Spleen (tissue), 11 donors: ENCODE data around the gene TBXAS1. TPM values are rescaled to one million over a fixed set of nuclear protein-coding genes. Genes with fewer than 3 reads are reported as not detected.
A peak's percentile ranks its signal among the peaks of the same experiment; 100 is the strongest.

Experiments used
- DNase-seq: peaks from one replicate; pipeline ENCODE4 v3.0.0-alpha.2; 2020
- H3K27ac ChIP-seq, 8 donors: fragments of 200-600 bp; sonication (generic) in 7 of 8; 1 replicate in 4 of 8; 2 replicates in 4 of 8; pipeline versions ENCODE4 v1.5.0 to v1.8.0; 2016 to 2021; ENCODE audit warnings: inconsistent platforms in 4 of 8, mild to moderate bottlenecking in 4 of 8, moderate library complexity in 1 of 8
- H3K27me3 ChIP-seq, 7 donors: fragments of 200-600 bp; sonication (generic) in 6 of 7; replicated peaks in 1 of 7; 1 replicate in 4 of 7; 2 replicates in 3 of 7; pipeline versions ENCODE4 v1.5.0 to v1.8.0; 2016 to 2021; ENCODE audit warnings: inconsistent platforms in 3 of 7, mild to moderate bottlenecking in 1 of 7
- H3K36me3 ChIP-seq, 6 donors: fragments of 200-600 bp; sonication (generic) in 5 of 6; 1 replicate in 4 of 6; 2 replicates in 2 of 6; pipeline versions ENCODE4 v1.5.0 to v1.8.0; 2016 to 2021; ENCODE audit warnings: inconsistent platforms in 2 of 6
- H3K4me1 ChIP-seq, 6 donors: fragments of 200-600 bp; sonication (generic) in 5 of 6; 1 replicate in 3 of 6; 2 replicates in 3 of 6; pipeline versions ENCODE4 v1.5.0 to v1.8.0; 2016 to 2021; ENCODE audit warnings: inconsistent platforms in 3 of 6
- H3K4me3 ChIP-seq, 8 donors: fragments of 200-600 bp; sonication (generic) in 7 of 8; 1 replicate in 4 of 8; 2 replicates in 4 of 8; pipeline versions ENCODE4 v1.5.0 to v1.8.0; 2016 to 2021; ENCODE audit warnings: inconsistent platforms in 4 of 8, mild to moderate bottlenecking in 4 of 8, moderate library complexity in 2 of 8
- H3K9me3 ChIP-seq, 8 donors: fragments of 200-600 bp; sonication (generic) in 7 of 8; 1 replicate in 4 of 8; 2 replicates in 4 of 8; pipeline versions ENCODE4 v1.5.0 to v1.8.0; 2016 to 2021; ENCODE audit warnings: inconsistent platforms in 4 of 8
- POLR2A ChIP-seq, 3 donors: fragments of 450-650 bp; IDR thresholded peaks; one replicate each; pipeline ENCODE4 v1.5.1; 2017; ENCODE audit warnings: antibody characterized with exemption in 3 of 3, mild to moderate bottlenecking in 1 of 3
- POLR2AphosphoS5 ChIP-seq, 3 donors: sonication (generic); formaldehyde crosslinking; IDR thresholded peaks; one replicate each; pipeline ENCODE4 v1.5.1; 2017; ENCODE audit warnings: antibody characterized with exemption in 3 of 3
- WGBS, 5 donors: extraction: QIAGEN DNeasy Blood & Tissue Kit in 3 of 5; methylation state at CpG; one replicate each; pipeline versions ENCODE4 v1.1.5 to v1.1.7; 2013 to 2018; 5-methylcytosine and 5-hydroxymethylcytosine counted together
- intact Hi-C: fragments of 100-400 bp; cut with DNase I; formaldehyde crosslinking; loops from one replicate; pipeline ENCODE4 v1.15.0; 2023; ENCODE audit warnings: low total_unique reads
- polyA plus RNA-seq, 3 donors: library from polyadenylated mRNA; stranded (reverse); fragments of 200-250 nt; gene quantifications; one replicate each; pipeline ENCODE4 v1.2.1, GENCODE V29; 2013
- total RNA-seq, 7 donors: library from RNA; depleted of rRNA in 3 of 7; stranded (reverse); fragments of >200 nt in 3 of 7; fragmentation: NEBNext Ultra II Directional in 4 of 7; extraction: Animal tissue kit (Norgen Biotek cat#: 25700) in 4 of 7; gene quantifications; one replicate each; pipeline versions ENCODE4 v1.1.0 to v1.2.1, GENCODE V29; 2016 to 2021
- TF ChIP-seq, protein P1 (sequence below), 11 experiments: fragments of 200-600 bp in 7 of 11; fragments of 450-650 bp in 4 of 11; sonication (generic) in 4 of 11; IDR thresholded peaks in 8 of 11; conservative IDR thresholded peaks in 3 of 11; 1 replicate in 7 of 11; 2 replicates in 4 of 11; pipeline versions ENCODE4 v1.4.0 to v1.8.0; 2016 to 2021; ENCODE audit warnings: antibody characterized with exemption in 11 of 11, inconsistent platforms in 4 of 11, mild to moderate bottlenecking in 1 of 11
- donor health status: healthy with polysubstance abuse.
- donor health status: DM: no; HTN: no; CAD: no; lungs with moderate emphysema.
- donor health status: DM: no; HTN: no; CAD: no.
- donor health status: Bipolar disorder and iron deficiency.
- donor health status: healthy.
- donor health status: DM: no; HTN: no; CAD: no.
- donor health status: DM: yes; HTN: yes; CAD: no.

The TBXAS1 gene
- total and polyA plus RNA-seq, 10 donors: 19.8 to 287 (median 147) TPM

DNA sequence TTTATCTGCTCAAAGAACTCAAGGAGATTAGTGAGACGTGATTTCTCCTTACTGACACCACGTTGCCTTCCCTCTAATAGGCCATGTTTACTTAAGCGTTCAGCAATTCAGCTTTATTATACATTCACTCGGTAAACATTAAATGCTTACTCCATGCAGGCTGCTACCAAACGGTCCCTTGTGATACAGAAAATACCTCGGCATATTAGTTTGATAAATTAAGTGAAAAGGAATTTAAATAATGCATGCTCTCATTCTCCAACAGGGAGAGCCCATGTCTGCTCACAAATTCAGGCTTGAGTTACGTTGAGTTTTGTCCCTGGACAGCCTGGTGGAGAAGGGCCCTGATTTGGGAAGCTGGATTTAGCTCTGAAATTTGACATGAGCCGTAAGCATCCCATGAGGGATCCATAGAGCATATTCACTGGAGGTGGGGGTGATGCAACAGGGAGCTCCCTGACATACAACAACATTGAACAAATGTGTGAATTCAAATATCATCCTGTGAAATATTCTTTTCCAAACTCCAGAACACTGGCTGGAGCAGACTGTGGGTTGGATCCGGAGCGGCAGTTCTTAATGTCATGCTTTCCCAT, 86.3 kb downstream of the TBXAS1 start:
- no peaks in the 10 kb centered on the region for H3K9me3 ChIP-seq
- WGBS, 5 donors: 87 to 94% (median 92%) methylated on average over 10 of the region's 10 CpGs
- DNase-seq: no peak
- H3K27ac ChIP-seq: peak overlapping the region in 3 of 8 donors; percentile 70 to 80 (median 75)
- intact Hi-C loops: no loop called here
- no peaks in the 10 kb centered on the region for H3K27me3 ChIP-seq
- no peak overlapping the region for H3K4me3 ChIP-seq
- H3K4me1 ChIP-seq: peaks cover 5 to 35% (median 17%) of the 10 kb centered on the region in 6 donors
- TF ChIP-seq POLR2AphosphoS5 (IDR thresholded peaks at IDR 0.05) (no peak), POLR2A (IDR thresholded peaks at IDR 0.05) (no peak)
- TF ChIP-seq, protein P1, sequence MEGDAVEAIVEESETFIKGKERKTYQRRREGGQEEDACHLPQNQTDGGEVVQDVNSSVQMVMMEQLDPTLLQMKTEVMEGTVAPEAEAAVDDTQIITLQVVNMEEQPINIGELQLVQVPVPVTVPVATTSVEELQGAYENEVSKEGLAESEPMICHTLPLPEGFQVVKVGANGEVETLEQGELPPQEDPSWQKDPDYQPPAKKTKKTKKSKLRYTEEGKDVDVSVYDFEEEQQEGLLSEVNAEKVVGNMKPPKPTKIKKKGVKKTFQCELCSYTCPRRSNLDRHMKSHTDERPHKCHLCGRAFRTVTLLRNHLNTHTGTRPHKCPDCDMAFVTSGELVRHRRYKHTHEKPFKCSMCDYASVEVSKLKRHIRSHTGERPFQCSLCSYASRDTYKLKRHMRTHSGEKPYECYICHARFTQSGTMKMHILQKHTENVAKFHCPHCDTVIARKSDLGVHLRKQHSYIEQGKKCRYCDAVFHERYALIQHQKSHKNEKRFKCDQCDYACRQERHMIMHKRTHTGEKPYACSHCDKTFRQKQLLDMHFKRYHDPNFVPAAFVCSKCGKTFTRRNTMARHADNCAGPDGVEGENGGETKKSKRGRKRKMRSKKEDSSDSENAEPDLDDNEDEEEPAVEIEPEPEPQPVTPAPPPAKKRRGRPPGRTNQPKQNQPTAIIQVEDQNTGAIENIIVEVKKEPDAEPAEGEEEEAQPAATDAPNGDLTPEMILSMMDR (IDR thresholded peaks at IDR 0.05 in 8 of 11, conservative IDR thresholded peaks at IDR 0.05 in 3 of 11): no peak
- H3K36me3 ChIP-seq: peaks cover 0 to 98% (median 2%) of the 10 kb centered on the region in 6 donors

DNA sequence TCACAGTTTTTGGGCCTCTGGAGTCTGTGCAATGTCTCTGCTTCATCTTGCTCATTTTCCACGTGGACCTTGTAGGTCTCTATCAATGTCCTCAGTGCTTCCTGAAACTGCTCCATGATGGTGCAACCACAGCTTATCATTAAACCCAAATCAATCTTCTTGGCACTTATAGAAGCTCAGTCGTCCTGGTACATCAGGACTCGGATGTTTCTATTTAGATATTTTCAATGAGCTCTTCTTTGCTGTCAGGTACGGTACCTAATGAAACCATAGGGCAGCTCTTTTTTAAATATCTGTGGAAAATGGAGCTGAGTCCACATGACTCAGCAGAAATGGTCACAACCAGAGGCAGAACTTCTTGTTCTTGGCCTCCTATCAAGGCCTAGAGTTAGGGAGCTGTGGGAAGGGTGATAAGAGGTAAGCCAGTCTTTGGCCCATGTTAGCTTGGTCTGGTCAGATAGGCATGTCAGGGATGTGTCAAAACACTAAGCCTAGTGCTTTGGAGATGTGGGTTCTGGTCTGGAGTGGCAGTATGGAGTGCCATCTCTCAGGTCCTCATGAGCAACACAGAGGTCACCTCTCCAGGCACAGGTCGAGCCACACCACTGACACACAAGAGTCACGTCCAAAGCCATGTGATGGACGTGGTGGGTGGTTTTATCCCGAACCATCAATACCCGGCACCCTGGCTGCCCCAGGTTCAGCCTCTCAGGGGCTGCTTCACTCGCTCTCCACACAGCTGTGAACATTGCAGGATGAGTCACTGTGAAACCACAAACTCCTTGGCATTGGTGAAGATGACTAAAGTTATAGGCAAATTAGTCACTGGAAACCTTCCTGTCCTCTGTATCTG, 87.0 kb downstream of the TBXAS1 start:
- Histone ChIP-seq H3K4me1 (peaks cover 5 to 35% (median 17%) of the 10 kb centered on the region in 6 donors), H3K27me3 (no peaks in the 10 kb centered on the region), H3K36me3 (peaks cover 0 to 98% (median 2%) of the 10 kb centered on the region in 6 donors), H3K4me3 (peak overlapping the region in 1 of 8 donors; percentile 28), H3K9me3 (no peaks in the 10 kb centered on the region), H3K27ac (peak overlapping the region in 6 of 8 donors; percentile 6 to 80 (median 66))
- WGBS, 5 donors: 61 to 73% (median 64%) methylated on average over 10 of the region's 10 CpGs
- TF ChIP-seq, protein P1 (IDR thresholded peaks at IDR 0.05 in 8 of 11, conservative IDR thresholded peaks at IDR 0.05 in 3 of 11): no peak
- TF ChIP-seq POLR2AphosphoS5 (IDR thresholded peaks at IDR 0.05): peak; percentile 16 to 48 (median 47)
- no peak for TF ChIP-seq POLR2A (IDR thresholded peaks at IDR 0.05)
- intact Hi-C loops: no loop called here
- no peak for DNase-seq

DNA sequence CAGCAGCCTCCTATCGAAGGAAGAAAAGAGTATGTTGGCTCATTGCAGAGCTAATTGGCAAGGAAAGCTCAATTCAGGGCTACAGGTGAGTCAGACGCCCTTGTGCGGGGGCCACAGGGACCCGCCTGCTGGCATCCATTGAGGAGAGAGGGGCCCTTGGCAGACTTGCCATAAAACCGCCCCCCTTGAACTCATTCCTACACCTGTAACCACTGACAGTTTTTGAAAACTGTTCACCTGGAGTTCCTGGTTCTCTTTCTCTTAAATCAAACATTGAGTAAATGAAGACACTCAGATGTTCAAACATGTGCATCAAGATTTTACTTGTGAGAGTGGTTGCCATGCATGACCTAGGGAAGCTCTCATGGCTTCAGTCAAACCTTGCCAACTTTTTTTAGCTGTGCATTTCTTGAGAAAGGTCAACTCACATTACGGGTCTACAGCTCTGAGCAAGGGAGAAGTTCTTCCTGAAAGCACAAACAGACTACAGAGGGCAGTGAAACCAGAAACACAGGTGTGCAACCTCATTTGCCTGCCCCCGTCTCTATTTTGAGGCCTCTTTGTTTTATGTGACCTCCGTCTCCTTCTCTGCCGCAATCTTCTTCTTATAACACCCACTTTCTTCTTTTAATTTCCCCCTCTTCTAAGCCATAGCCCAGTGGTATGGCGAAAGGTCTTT, 87.8 kb downstream of the TBXAS1 start:
- Histone ChIP-seq H3K36me3 (peaks cover 0 to 95% (median 2%) of the 10 kb centered on the region in 6 donors), H3K4me1 (peaks cover 5 to 35% (median 17%) of the 10 kb centered on the region in 6 donors), H3K9me3 (no peaks in the 10 kb centered on the region), H3K27me3 (no peaks in the 10 kb centered on the region), H3K27ac (peak overlapping the region in 7 of 8 donors; percentile 7 to 80 (median 61)), H3K4me3 (peak overlapping the region in 1 of 8 donors; percentile 28)
- intact Hi-C loops: no loop called here
- 64 to 74% (median 65%) methylated on average over 10 of the region's 10 CpGs for WGBS, 5 donors
- TF ChIP-seq POLR2AphosphoS5 (IDR thresholded peaks at IDR 0.05) (peak in 1 of 3 donors; percentile 3), POLR2A (IDR thresholded peaks at IDR 0.05) (no peak)
- no peak for DNase-seq

DNA sequence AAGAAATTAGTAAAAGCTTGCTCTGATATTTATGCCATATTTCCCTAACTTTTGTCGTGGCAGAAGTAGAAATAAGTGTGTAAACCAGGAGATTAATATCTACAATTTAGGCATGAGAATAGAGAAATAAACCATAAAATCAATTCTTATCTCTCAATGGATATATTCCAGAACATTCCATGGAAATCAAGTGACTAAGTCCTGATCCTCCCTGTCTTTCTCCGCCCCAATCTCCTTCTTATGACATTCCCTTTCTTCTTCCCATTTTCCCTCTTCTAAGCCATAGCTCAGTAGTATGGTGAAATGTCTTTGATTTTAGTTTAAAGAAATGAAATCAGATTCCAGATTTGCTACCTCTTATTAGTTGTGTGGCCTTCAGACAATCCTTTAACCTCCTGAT, 88.8 kb downstream of the TBXAS1 start:
- peaks cover 5 to 35% (median 17%) of the 10 kb centered on the region in 6 donors for H3K4me1 ChIP-seq
- no peak overlapping the region for H3K4me3 ChIP-seq
- H3K9me3 ChIP-seq: no peaks in the 10 kb centered on the region
- H3K27me3 ChIP-seq: no peaks in the 10 kb centered on the region
- no peak for DNase-seq
- 93 to 98% (median 95%) methylated on average over 2 of the region's 2 CpGs for WGBS, 5 donors
- intact Hi-C loops: no loop called here
- TF ChIP-seq, protein P1 (IDR thresholded peaks at IDR 0.05 in 8 of 11, conservative IDR thresholded peaks at IDR 0.05 in 3 of 11): no peak
- no peak for TF ChIP-seq POLR2AphosphoS5 (IDR thresholded peaks at IDR 0.05)
- peaks cover 0 to 85% (median 2%) of the 10 kb centered on the region in 6 donors for H3K36me3 ChIP-seq
- peak overlapping the region in 5 of 8 donors; percentile 30 to 80 (median 70) for H3K27ac ChIP-seq
